Measurements from ENCODE around the gene SOX5.

The SOX5 gene

DNA sequence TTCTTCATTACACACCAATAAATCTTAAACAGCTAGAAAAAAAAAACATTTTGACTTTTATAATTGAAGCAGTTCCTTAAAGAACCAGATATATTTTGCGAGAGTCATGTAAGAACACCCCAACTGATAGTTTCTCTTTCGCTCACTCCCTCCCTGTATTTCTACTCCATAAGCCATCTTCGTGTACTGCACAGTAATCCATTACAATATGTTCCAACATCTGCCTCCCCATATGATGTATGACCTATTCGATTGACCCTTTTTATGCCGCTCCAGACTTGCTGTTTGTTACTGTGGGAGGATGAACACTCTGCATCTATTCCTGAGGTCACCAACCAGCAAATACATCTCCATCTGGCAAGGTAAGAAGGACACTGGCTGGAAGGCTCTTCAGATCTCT lies 331.7 kb downstream of the SOX5 start:
- Histone ChIP-seq H4K20me1 (ENCODE audit: insufficient read depth, low read length) (no peaks in the 10 kb centered on the region), H3K4me1 (ENCODE audit: low read length) (no peaks in the 10 kb centered on the region), H3K27me3 (replicated peaks; ENCODE audit: insufficient read depth, low read length) (no peaks in the 10 kb centered on the region), H3F3A (ENCODE audit: insufficient read depth, low read length) (no peaks in the 10 kb centered on the region), H3K9me2 (replicated peaks; ENCODE audit: insufficient read depth, low read length) (no peaks in the 10 kb centered on the region), H3K4me3 (ENCODE audit: low read length) (no peak overlapping the region), H3K9me3 (replicated peaks; ENCODE audit: insufficient read depth, low read length) (no peaks in the 10 kb centered on the region), H3K27ac (ENCODE audit: low read length) (no peak overlapping the region), H3K4me2 (ENCODE audit: low read depth, low read length) (no peak overlapping the region), H2AFZ (ENCODE audit: low read length) (no peak overlapping the region), H3K9ac (ENCODE audit: low read length) (no peak overlapping the region), H3K36me3 (replicated peaks; ENCODE audit: insufficient read depth, low read length) (no peaks in the 10 kb centered on the region), H3K79me2 (ENCODE audit: low read length) (no peaks in the 10 kb centered on the region)
- TF ChIP-seq, protein P1, sequence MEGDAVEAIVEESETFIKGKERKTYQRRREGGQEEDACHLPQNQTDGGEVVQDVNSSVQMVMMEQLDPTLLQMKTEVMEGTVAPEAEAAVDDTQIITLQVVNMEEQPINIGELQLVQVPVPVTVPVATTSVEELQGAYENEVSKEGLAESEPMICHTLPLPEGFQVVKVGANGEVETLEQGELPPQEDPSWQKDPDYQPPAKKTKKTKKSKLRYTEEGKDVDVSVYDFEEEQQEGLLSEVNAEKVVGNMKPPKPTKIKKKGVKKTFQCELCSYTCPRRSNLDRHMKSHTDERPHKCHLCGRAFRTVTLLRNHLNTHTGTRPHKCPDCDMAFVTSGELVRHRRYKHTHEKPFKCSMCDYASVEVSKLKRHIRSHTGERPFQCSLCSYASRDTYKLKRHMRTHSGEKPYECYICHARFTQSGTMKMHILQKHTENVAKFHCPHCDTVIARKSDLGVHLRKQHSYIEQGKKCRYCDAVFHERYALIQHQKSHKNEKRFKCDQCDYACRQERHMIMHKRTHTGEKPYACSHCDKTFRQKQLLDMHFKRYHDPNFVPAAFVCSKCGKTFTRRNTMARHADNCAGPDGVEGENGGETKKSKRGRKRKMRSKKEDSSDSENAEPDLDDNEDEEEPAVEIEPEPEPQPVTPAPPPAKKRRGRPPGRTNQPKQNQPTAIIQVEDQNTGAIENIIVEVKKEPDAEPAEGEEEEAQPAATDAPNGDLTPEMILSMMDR (IDR thresholded peaks at IDR 0.05; ENCODE audit: low read length): no peak
- TF ChIP-seq EZH2phosphoT487 (IDR thresholded peaks at IDR 0.05; ENCODE audit: low read length): no peak
- TF ChIP-seq EZH2 (optimal IDR thresholded peaks at IDR 0.05; ENCODE audit: low read depth, low read length): no peak
- no peak for DNase-seq

DNA sequence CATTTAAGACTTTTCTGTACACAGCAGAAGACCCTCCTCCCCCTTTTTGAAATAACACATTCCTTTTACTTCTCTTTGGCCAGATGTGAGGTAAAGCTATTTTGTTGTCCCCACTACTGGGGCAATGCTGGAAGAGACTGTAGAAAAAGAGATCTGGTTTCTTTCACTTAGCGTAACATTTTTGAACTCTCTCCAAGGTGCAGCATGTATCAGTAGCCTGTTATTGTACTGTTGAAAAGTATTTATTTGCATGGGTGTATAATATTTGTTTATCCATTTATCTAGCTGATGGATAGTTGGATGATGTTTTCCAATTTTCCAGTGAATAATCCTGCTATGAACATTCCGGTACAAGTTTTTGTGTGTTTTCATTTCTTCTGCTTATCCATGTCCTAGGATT lies 335.2 kb downstream of the SOX5 start:
- H3K4me2 ChIP-seq (ENCODE audit: low read depth, low read length): no peak overlapping the region
- H2AFZ ChIP-seq (ENCODE audit: low read length): no peak overlapping the region
- no peaks in the 10 kb centered on the region for H3K9me3 ChIP-seq (replicated peaks; ENCODE audit: insufficient read depth, low read length)
- TF ChIP-seq, protein P1 (IDR thresholded peaks at IDR 0.05; ENCODE audit: low read length): no peak
- TF ChIP-seq EZH2phosphoT487 (IDR thresholded peaks at IDR 0.05; ENCODE audit: low read length) (no peak), EZH2 (optimal IDR thresholded peaks at IDR 0.05; ENCODE audit: low read depth, low read length) (no peak)
- H3K4me3 ChIP-seq (ENCODE audit: low read length): no peak overlapping the region
- no peaks in the 10 kb centered on the region for H3K9me2 ChIP-seq (replicated peaks; ENCODE audit: insufficient read depth, low read length)
- H3K9ac ChIP-seq (ENCODE audit: low read length): no peak overlapping the region
- no peaks in the 10 kb centered on the region for H3K27me3 ChIP-seq (replicated peaks; ENCODE audit: insufficient read depth, low read length)
- no peaks in the 10 kb centered on the region for H3K36me3 ChIP-seq (replicated peaks; ENCODE audit: insufficient read depth, low read length)
- H3K27ac ChIP-seq (ENCODE audit: low read length): no peak overlapping the region
- H3F3A ChIP-seq (ENCODE audit: insufficient read depth, low read length): no peaks in the 10 kb centered on the region
- no peaks in the 10 kb centered on the region for H4K20me1 ChIP-seq (ENCODE audit: insufficient read depth, low read length)
- no peaks in the 10 kb centered on the region for H3K4me1 ChIP-seq (ENCODE audit: low read length)
- H3K79me2 ChIP-seq (ENCODE audit: low read length): no peaks in the 10 kb centered on the region
- DNase-seq: no peak

DNA sequence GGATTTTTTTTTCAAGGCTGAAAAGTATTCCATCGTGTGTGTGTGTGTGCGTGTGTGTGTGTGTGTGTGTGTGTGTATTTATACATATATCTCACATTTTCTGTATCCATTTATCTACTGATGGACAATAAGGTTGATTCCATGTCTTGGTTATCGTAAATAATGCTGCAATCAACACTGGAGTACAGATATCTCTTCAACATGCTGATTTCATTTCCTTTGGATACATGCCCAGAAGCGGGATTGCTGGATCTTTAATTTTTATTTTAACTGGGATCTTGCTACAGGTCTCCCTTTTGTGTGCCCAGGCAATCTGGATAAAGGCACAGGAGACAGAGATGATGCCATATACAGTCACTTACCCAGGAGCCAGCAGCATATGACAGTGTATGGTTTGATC lies 338.1 kb downstream of the SOX5 start:
- no peaks in the 10 kb centered on the region for H3K9me3 ChIP-seq (replicated peaks; ENCODE audit: insufficient read depth, low read length)
- H3F3A ChIP-seq (ENCODE audit: insufficient read depth, low read length): no peaks in the 10 kb centered on the region

More for the DNA sequence above, 338.1 kb downstream of the SOX5 start:
- Histone ChIP-seq H3K36me3 (replicated peaks; ENCODE audit: insufficient read depth, low read length) (no peaks in the 10 kb centered on the region), H3K9me2 (replicated peaks; ENCODE audit: insufficient read depth, low read length) (no peaks in the 10 kb centered on the region), H3K4me3 (ENCODE audit: low read length) (no peak overlapping the region), H2AFZ (ENCODE audit: low read length) (no peak overlapping the region), H3K27ac (ENCODE audit: low read length) (no peak overlapping the region), H4K20me1 (ENCODE audit: insufficient read depth, low read length) (no peaks in the 10 kb centered on the region), H3K4me1 (ENCODE audit: low read length) (no peaks in the 10 kb centered on the region), H3K79me2 (ENCODE audit: low read length) (no peaks in the 10 kb centered on the region), H3K9ac (ENCODE audit: low read length) (no peak overlapping the region), H3K27me3 (replicated peaks; ENCODE audit: insufficient read depth, low read length) (no peaks in the 10 kb centered on the region), H3K4me2 (ENCODE audit: low read depth, low read length) (no peak overlapping the region)
- DNase-seq: no peak
- TF ChIP-seq, protein P1 (IDR thresholded peaks at IDR 0.05; ENCODE audit: low read length): no peak
- no peak for TF ChIP-seq EZH2 (optimal IDR thresholded peaks at IDR 0.05; ENCODE audit: low read depth, low read length)
- no peak for TF ChIP-seq EZH2phosphoT487 (IDR thresholded peaks at IDR 0.05; ENCODE audit: low read length)

Measured in MM.1S (cell line).